HG03521 (cell line): ENCODE measurements around the gene SOS2.

ENCODE experiments used
- ATAC-seq: cut with Tn5 transposase; IDR thresholded peaks from one replicate; pipeline ENCODE4 v1.9.1; 2021; ENCODE audit warnings: mild to moderate bottlenecking, moderate library complexity; ENCODE audit not compliant: unreplicated experiment

SOS2 gene

DNA sequence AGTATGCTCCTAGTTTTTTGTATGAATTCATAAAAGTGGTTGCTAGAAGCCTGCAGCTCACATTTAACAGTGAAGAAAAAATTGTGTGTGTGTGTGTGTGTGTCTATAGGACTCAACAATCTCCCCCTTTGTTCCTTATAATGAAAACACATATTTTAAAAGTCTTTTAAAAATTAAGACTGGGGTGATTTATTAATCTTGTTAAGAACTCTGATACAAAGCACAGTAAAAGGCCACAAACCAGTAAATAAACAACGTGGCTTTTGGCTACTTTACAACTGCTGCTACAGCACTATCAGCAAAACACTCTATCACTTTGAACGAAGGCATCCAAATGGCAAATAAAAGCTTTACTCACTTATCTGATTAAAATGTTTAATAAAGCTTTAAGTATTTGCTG, 114.4 kb downstream of the SOS2 start:
- no peak for ATAC-seq

DNA sequence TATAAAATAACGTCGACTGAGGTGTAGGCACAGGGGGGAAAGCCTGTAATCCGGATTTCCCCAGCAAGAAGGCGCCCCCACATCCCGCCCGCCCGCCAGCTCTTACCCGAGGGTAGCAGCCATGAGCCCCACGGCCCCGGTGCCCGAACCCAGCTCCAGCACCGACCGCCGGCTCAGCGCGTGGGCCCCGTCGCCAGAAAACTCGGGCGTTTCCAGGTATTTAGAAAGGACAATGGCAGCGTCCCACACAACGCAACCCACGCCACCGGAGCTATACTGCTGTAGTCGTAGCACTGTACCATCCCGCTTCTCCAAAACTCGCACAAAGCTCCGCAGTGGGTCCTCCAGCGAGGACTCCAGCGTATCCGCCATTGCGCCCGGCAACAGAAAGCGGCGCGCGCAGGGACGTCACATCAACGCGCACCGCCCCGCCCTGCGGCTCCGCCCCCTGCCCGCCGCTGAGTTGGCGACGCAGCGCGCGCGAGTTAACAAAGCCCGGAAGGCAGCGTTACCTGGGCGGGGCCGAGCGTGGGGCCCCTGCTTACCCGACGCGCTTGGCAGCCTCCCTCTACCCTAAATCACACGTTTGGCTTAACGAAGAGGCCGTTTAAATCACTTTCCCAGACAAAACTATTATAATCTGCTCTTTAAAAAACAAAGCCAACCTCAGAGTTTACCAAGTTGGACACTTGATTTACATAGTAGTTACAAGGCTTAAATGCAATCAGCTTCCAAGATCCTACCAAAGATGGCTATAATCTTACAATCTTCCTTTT, 115.0 kb downstream of the SOS2 start, which contains the start of gene VCPKMT:
Gene VCPKMT, minus strand, starts transcription at position 392 of the 776 bp plus-strand sequence. Its CDS starts 20 bp downstream, at position 372.
- peak; percentile 95 for ATAC-seq

DNA sequence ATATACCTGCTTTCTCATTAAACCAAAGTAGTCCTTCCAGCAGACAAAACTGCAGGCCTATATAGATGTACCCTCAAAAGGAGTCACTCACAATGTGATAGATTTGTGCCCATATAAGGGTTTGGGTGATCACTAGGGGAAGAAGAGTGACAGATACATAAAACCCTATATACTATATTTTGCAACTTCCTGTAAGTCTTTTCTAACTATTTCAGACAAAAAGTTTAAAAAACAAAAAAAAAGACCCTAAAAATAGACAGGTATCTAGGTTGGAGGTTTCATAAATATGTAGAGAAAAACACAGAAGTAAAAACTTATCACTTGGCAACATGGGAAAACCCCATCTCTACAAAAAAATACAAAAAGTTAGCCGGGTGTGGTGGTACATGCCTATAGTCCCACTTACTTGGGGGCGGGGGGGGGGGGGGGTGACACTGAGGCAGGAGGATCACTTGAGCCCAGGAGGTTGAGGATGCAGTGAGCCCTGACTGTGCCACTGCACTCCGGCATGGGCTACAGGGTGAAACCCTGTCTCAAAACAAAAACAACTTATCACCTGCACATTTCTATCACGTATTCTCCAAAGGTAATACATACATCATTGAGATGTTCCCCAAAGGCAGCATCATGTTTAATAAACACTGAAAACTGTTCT, 117.9 kb downstream of the SOS2 start:
- no peak for ATAC-seq

DNA sequence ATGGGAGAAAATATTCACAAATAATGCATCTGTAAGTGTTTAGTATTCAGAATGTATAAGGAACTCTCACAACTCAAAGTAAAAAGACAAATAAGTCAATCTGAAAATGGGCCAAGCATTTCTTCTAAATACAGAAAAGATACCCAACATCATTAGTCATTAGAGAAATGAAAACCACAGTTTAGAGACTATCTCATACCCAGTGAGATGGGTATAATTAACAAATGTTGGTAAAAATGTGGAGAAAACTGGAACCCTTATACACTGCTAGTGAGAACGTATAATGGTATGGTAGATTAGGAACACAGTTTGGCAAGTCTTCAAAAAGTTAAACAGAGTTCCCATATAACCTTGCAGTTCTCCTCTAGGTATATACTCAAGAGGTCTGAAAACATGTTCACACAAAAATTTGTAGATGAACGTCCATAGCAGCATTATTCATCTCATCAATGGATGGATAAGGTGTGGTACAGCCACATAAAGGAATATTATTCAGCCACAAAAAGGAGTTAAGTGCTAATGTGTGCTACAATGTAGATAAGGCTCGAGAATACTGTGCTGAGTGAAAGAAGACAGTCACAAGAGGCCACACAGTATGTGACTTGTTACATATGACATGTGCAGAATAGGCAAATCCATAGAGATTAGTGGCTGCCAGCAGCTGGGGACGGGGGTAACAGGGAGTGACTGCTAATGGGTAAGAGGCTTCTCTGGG, 120.9 kb downstream of the SOS2 start:
- ATAC-seq, result no peak

DNA sequence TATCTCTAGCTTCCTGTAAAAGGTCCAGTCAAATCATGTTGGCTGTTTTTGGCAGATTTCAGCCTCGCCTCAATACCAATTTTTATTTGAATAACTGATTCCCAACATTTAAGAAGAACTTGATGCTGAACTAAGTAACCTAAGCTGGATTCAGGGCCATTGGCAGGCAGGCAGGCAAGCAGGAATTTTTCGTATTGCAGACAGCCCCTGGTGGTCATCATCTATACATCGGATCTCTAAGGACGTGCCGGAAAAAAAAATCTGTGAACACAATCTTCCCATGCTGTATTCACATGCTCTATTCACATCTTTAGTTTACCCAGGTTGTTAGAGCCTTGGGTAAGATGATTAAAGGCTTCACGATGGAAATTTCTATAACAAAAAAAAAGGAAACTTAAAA, 122.0 kb downstream of the SOS2 start:
- no peak for ATAC-seq

DNA sequence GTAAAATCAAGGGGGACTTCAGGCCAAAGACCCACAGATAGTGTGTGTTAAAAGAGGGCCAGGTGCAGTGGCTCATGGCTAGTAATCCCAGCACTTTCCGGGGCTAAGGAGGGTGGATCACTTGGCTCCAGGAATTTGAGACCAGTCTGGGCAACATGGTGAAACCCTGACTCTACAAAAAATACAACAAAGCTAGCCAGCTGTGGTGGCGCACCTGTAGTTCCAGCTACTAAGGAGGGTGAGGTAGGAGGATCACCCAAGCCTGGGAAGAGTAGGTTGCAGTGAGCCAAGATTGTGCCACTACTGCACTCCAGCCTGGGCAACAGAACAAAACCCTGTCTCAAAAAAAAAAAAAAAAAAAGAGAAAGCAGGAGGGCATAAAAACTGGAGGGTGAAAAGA, 123.5 kb downstream of the SOS2 start:
- no peak for ATAC-seq

DNA sequence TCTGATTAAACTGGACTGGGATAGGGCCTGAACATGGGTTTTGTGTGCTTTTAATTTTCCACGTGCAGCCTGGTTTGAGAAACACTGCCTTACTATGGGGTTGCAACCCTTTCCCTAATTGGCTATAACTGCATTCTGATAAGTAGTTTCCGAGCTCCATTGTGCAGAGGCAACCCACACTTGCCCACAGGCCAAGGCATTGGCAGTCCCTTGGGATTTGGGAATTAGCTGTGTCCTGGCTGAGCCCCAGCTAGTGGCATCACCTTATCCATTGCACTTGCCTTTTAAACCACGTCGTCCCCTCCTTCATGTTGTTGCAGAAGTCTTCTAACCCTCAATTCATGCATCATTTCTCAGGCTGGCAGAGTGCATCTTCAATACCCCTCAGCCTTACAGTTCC, 125.2 kb downstream of the SOS2 start:
- ATAC-seq, result no peak

DNA sequence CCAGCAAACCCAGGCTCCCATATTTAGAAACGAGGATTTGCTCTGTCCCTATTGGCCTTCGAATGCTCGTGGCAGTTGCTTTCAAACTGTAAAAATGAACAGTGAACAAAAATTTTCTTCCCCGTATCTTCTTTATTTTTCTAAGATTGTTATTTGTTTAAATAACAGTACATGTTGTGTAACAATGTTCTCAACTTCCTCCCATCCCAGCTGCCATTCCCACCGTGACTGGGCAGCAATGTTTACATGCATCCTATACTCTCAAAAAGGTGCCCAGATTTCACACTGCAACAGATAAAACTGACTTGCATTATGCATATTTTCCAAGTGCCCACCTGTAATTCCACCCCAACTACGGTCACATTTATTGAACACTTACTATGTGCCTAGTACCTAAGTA, 127.8 kb downstream of the SOS2 start:
- no peak for ATAC-seq

DNA sequence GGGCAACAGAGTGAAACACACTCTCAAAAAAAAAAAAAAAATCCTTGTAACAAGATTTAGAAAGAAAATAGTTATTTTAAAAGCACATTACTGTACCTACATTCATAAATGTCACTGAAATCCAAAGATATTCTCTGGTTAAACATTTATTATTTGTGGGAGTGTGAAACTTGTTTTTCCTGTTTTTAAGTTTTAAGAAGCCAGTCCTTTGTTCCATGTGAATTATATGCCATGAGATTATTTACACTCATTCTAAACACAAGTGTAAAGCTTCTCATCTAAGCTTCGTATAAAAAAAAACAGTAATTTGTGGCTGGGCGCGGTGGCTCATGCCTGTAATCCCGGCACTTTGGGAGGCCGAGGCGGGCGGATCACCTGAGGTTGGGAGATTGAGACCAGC, 130.0 kb downstream of the SOS2 start:
- no peak for ATAC-seq

DNA sequence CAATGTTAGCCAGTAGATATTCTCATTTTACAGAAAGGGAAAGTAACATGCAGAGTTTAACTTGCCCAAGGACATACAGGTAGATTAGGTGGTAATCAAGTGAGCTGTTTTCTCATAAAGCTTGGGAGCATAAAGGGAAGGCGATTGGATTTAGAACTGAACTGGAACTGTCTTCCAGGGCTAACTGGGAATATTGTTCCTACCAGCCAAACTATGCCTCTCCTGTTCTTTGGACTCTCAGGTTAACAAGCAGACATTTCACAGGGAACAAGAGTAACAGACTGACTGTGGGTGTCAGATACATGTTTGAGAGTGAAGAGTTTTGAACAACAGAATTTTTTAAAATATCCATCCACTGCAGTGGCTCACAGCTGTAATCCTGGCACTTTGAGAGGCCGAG, 130.6 kb downstream of the SOS2 start:
- no peak for ATAC-seq

DNA sequence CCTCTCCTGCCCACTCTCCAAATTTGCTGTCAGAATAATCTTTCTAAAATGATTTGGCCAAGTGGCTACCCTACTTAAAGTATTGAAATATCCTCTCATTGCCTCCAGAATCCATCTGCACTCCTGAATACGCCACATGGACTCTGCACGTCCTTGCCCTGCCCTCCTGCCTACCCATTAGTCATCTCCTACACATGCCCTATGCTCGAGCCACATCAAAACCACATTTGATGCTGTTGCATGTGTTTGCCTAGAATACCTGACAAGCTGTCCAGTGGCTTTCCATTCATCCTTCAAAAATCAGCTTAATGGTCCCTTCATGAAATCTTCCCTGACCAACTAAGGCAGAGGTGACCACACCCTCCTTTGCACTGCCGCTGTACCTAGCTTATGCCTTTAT, 132.0 kb downstream of the SOS2 start:
- no peak for ATAC-seq

DNA sequence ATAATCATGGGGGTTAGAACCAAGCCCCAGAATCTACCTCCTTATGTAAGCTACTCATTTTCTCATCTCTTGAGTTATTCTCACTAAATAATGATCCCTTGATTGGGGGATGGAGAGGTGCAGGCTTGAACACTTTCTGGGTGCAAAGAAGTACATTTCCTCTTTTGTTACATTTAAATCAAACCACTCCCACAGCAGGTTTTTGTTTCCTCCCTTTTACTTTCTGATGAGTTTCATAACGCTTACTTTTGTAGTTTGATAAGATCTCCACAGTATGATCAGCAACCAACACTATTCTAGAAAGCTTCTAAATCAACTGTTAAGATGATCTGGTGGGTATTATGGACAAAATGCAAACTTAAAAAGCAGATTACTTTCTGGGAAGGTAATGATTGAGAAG, 135.5 kb downstream of the SOS2 start:
- no peak for ATAC-seq

DNA sequence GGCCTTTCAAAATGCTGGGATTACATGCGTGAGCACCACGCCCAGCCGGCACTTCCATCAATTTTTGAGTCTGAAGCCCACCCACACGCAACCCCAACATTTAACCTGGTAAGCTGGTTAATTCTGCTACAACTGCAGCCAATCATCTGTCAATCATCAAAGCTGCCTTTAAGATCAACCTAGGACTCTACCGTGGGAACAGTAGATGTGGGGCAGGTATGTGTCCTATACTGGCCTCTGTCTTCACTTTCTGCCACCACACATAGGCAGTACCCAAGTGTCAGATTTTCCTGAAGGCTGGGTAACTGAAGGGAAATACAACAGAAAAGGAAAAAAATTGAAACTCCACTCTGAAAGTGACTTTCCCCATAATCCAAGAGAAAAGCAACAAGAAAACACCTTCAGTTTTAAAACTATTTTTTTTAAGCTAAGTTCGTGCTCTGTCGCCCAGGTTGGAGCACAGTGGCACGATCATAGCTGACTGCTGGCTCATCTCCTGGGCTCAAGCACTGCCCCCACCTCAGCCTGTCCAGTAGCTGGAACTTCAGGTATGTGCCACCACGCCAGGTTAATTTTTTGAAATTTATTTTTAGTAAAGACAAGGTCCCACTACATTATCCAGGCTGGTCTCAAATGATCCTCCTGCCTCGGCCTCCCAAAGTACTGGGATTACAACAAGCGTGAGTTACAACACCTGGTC, 137.2 kb downstream of the SOS2 start:
- ATAC-seq, result no peak

DNA sequence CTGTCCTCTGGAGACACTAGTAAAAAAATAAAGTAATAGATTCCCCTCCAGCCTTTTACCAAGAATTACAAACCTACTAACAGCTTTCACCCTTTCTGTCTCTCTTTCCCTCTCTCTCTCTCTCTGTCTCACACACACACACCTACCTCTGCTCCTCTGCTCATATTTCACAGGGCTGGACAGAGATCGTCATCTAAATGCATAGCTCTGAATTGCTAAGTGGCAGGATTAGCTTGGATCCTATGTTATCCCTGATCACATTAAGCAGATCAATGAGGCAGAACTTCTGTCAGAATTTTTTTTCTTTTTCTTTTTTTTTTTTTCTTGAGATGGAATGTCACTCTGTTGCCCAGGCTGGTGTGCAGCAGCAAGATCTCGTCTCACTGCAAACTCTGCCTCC, 137.9 kb downstream of the SOS2 start:
- ATAC-seq, result no peak

DNA sequence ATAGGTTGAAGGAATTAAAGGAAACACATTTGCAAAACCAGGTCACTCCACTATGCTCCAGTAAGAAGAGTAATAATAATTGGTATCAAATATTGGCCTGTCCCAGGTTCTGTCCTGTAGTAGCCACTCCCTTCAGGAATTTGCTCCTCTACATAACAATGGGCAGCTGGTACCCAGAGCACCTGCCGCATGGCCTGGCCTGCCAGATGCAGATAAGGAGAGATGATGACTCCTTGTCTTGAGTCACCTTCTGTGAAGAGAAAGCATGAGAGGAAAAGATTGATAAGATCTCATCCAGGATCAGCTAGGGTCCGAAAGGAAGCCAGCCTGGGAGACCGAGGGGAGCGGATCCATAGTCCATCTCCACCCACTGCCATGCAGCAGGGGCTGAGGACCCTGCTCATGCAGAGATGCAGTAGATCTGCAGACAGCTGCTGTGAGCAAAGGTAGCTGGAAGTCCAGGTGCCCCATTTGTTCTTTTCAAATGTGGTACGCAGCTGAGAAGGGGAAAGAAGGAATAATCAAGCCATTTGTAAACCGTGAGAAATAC, 139.3 kb downstream of the SOS2 start:
- ATAC-seq, result no peak

DNA sequence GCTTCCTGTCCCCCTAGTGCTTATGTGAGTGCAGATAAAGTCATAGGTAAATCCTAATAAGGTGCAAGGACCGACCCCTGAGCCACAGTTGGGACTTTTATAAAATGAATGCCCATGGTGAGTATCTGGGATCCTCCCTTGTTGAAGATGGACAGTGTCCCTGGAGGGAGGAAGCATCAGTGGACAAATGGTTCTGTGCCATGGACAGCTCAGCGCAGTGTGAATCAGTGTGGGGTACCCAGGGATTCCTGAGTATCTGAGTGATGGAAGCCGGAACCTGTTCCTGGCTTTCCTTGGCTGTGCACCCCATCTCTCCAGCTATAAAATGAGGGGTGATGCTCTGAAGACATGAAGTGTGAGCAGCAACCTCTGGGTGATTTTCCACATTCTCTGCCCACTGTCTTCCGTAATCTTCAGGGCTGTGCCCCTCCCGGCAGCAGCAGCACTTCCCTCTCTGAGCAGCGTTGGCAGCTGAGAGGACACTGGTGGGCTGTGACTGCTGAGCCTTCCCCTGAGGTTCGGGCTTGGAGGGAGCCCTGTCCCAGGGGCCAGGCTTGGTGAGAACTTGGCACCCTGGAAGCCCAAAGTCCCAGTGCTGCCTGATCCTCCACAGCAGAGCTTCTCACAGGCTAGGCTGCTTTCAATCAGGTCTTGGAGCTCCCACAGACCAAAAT, 140.0 kb downstream of the SOS2 start:
- no peak for ATAC-seq

DNA sequence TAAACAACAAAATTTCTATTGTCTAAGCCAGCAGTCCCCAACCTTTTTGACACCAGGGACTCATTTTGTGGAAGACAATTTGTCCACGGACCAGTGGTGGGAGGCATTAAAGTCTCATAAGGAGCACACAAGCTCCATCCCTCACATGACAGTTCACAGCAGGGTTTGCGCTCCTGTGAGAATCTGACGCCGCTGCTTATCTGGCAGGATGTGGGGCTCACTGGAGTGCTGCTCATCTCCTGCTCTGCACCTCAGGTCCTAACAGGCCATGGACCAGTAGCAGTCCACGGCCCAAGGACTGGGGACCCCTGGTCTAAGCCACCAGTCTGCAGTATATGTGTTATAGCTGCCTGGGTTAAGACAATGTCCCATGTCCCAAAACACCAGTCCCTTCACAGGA, 142.2 kb downstream of the SOS2 start:
- ATAC-seq, result no peak

DNA sequence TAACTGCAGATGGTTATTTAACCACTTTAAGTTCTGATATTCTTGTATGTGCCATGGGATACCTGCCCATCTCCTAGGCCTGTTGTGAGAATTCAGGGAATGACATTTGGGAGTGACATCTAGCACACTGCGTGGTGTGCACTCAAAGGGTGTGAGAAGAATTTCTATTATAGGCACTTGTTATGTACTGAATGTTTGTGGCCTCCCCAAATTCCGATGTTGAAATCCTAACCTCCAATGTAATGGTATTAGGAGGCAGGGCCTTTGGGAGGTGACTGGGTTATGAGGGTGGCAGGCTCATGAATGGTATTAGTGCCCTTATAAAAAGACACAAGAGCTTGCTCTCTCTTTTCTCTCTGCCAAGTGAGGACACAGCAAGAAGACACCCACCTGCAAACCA, 142.6 kb downstream of the SOS2 start:
- no peak for ATAC-seq

DNA sequence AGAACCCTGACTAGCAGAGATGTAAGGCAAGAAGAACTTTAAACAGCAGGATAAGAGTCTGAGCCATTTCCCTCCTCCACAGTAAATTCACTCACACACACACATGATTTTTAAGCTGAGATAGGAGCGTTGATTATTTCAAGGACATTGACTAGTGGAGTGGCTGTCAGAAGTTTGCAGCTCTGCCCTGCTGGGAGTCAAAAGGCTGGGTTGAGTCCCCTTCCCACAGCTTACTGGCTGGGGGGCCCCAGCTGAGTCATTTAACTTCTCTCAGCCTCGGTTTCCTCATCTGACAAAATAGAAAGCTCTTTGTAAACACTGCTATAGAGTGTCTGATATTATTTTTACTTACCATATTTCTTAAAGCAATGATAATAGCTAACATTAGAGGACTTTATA, 143.3 kb downstream of the SOS2 start:
- ATAC-seq, result no peak

DNA sequence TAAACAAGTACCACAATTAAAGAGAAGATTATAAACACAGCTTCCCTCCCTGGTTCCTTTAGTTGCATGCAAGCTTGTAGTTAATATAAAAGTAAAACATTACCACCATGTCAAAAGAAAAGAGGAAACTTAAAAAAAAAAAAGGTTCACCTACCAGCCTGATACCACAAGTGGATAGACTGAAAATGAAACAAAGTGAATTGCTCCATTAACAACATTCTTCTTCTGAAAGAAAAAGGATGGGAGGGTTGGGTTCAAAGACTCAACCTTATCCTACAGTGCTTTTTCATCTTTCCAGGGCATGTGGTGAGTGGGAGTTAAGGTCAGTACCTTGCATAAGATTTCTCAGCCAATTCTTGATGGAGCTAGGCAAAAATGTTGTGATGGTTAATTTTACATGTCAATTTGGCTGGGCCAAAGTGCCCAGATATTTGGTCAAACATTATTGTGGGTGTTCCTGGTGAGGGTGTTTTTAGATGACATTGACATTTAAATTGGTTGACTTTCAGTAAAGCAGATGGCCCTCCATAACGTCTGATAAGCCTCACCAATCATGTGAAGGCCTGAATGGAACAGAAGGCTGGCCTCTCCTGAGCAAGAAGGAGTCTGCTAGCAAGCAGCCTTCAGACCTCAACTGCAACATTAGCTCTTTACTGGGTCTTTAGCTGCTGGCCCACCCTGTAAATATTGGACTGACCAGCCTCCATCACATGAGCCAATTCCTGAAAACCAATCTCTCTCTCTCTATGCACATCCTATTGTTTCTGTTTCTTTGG, 143.8 kb downstream of the SOS2 start:
- no peak for ATAC-seq
